ENCODE measurements around the gene PPP2R2B. TPM values are rescaled to one million over a fixed set of nuclear protein-coding genes. Genes with fewer than 3 reads are reported as not detected.

PPP2R2B gene
- total RNA-seq, 1 donor from 2014 or later: 0.03 TPM

DNA sequence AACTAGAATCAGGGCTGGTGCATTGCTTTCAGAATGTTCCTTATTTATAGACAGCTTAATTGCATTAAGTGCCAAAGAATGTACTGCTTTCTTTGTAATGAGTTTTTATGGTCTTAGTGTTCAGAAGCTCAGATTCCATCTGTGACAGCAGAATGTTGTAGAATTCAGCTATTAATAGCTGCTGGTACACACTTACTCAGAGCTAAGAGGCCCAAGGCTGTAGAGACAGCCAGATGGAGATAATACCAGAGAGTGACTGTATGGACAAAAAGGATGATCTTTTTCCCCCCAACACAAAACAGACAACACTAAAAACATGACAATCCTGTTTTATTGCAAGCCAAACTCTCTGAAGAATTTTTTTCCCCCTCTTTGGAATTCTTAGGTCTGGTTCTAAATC lies 50.2 kb downstream of the PPP2R2B start:
- ATAC-seq (no peak), DNase-seq (ENCODE audit: low spot score) (no peak)

DNA sequence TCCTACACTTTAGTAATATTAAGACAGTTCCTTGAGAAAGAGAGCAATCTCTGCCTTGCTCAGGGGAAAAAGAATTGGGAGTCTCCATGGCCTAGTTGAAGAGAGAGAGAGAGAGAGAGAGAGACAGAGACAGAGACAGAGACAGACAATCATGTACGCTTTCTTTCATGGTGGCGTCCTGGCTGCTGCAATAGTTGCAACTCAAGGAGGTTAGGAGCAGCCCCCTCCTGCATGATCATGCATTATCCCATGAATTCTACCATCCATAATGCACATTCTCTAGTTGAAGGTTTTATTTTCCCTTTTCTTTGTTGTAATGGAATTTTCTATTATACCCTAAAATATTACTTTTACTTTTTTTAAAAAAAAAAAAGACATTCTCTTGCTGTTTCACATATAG lies 50.7 kb downstream of the PPP2R2B start:
- no peak for DNase-seq (ENCODE audit: low spot score)
- ATAC-seq: no peak

DNA sequence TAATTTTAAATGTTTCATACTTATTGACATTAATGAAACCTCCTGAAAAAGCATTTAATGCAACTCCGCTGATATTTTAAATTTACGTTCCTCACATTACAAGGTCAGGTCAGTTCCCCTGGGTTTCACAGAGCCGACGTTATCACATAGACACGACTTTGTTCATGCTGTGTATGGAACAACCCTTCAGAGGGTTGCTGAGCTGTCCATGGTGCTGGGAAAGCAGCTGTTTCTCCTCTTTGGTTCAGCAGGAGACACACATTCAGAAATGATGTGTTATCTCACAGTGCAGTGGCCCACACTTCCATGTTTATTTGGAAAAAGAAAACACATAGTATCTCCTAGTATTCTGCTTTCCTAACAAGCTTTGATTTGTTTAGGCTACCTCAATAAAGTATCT lies 53.5 kb downstream of the PPP2R2B start:
- DNase-seq (ENCODE audit: low spot score) (no peak), ATAC-seq (peak; percentile 59)

DNA sequence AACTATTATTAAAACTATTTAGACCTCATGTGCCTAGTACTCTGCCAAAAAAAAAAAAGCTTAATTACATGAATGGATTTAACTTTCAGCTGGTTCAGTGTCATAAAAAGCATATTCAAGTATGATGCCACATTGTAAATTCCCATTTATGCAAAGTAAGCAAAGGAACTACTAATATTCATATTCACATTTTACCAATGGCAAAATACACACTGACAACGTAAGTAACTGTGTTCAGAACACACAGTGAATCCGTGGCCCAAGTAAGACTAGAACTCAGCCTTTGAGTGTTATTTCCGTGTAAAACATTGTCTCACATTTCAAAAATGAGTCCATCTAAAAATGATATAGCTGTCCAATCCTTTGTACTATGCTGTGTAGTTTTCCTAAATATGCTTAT lies 56.8 kb downstream of the PPP2R2B start:
- ATAC-seq: no peak
- no peak for DNase-seq (ENCODE audit: low spot score)

DNA sequence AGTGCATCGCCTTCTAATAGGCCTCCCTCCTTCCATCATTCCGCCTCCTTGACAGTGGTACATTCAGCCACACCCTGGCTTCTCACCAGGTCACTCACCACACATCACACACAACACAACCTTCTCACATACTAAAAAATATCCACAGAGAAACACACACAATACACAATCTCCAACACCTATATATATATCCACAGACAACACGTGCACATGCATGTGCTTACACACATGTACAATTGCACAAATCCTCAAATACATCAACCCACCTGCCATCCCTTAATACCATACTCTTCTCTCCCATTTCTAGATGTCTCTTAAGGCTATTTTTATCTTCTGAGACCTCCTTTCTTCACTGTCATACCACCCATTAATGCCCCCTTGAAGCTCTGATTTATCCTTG lies 57.6 kb downstream of the PPP2R2B start:
- ATAC-seq (no peak), DNase-seq (ENCODE audit: low spot score) (no peak)

DNA sequence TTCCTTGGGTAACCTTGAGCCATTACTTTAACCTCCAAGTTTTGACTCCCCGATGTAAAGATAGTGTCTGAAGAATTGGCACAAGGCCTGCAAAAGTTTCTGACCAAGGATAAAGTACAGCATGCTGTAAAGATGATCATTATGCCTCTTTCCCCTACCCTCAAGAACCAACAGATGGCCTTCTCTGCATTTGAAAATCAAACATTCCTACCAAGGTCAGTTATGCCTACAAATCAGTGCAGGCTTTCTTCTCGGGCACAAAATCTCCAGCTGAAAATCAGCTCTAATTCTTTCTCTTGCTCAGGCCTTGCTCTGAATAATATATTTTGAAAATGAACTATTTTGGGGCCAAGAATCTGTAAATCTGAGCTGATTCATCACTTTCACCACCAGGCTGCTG lies 59.7 kb downstream of the PPP2R2B start:
- ATAC-seq (peak; percentile 54), DNase-seq (ENCODE audit: low spot score) (no peak)

DNA sequence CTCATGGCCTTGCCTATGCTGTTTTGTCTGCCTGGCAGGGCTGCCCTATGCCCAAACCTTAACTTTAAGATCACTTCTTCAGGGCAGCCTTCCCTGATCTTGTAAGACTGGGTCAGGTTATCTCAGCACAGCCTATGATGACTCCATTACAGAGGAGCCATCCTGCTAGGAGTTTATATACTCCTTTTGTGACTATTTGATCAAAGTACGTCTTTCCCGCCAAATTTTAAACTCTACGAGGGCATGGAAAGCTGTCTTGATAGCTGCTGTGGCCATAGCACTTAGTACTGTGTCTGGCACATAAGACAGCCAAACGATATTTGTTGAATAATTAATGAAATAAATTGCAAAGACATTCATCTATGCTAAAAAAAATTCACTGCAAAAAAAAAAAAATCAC lies 60.6 kb downstream of the PPP2R2B start:
- ATAC-seq (no peak), DNase-seq (ENCODE audit: low spot score) (no peak)

GRCh38 chr5:146816775-146817387 lies 61.7 kb downstream of the PPP2R2B start:
- ATAC-seq (no peak), DNase-seq (ENCODE audit: low spot score) (no peak)

GRCh38 chr5:146815411-146815810 lies 63.1 kb downstream of the PPP2R2B start:
- ATAC-seq (no peak), DNase-seq (ENCODE audit: low spot score) (no peak)

GRCh38 chr5:146813346-146814157 lies 65.0 kb downstream of the PPP2R2B start:
- DNase-seq (ENCODE audit: low spot score) (no peak), ATAC-seq (no peak)

- DNase-seq (ENCODE audit: low spot score) (no peak), ATAC-seq (no peak)
Measured at GRCh38 chr5:146805081-146805480, 73.5 kb downstream of the PPP2R2B start.

- DNase-seq (ENCODE audit: low spot score) (no peak), ATAC-seq (no peak)
Measured at GRCh38 chr5:146802945-146803522, 75.5 kb downstream of the PPP2R2B start.

- no peak for ATAC-seq
- no peak for DNase-seq (ENCODE audit: low spot score)
Measured at GRCh38 chr5:146799671-146800070, 78.9 kb downstream of the PPP2R2B start.

GRCh38 chr5:146799231-146799630 lies 79.3 kb downstream of the PPP2R2B start:
- no peak for ATAC-seq
- no peak for DNase-seq (ENCODE audit: low spot score)

DNA sequence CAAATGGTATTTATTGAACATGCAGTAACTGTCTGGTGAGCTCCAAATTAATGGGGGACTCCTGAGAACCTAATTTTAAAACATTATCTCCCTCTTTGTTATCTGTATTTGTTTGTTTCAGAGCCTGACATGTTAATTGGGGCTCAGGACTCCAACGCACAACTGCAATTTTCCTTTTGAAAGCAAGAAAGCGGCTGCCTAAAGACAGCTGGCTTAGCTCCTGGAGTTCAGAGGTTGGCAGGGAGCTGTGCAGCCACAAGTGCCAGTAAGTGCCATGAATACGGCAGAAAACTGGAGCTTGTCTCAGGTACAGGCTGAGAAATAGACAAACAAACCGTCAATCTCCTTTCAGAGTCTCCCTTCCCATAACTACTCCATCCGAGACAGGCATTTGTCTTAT lies 80.9 kb downstream of the PPP2R2B start:
- DNase-seq (ENCODE audit: low spot score) (no peak), ATAC-seq (no peak)

DNA sequence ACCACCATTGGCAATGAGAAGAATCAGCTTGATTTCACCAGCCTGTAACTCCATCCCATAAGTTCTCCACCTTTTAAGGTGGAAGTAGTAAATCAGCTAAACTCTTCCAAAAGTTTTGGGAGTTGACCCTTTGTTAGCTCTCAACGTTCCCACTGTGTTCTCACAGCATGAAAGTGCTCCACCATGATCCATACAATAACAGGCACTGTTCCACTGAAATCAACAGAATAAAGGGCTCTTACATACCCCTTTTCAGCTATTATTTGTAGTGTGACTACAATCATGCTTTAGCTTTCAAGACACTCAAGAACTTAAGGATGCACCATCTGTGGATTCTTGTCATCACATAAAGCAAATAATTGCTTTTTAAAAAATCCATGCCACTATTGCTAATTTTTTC lies 81.6 kb downstream of the PPP2R2B start:
- ATAC-seq: no peak
- no peak for DNase-seq (ENCODE audit: low spot score)

- DNase-seq (ENCODE audit: low spot score) (no peak), ATAC-seq (no peak)
Measured at GRCh38 chr5:146796144-146796543, 82.4 kb downstream of the PPP2R2B start.

GRCh38 chr5:146794326-146795029 lies 84.1 kb downstream of the PPP2R2B start:
- no peak for DNase-seq (ENCODE audit: low spot score)
- ATAC-seq: no peak

- DNase-seq (ENCODE audit: low spot score) (no peak), ATAC-seq (no peak)
Measured at GRCh38 chr5:146793709-146794108, 84.8 kb downstream of the PPP2R2B start.

DNA sequence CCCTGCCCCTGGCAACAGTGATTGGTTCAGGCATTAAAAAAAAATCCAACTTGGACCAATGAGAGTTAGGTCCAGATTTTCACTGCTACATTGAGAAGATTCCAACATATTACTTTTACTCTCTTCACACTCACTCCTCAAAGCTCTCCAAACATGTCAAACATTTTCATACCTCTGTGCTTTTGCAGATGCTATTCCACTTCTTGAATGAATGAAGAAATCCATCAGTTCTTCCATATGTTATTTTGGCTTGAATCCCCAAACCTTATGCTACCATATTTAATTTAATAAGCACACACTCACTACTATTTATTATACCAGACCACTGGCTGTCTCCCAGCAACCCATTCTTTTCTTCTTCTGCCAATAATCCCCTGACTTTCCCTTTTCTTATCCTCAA lies 87.1 kb downstream of the PPP2R2B start:
- ATAC-seq: no peak

More for the DNA sequence above, 87.1 kb downstream of the PPP2R2B start:
- DNase-seq (ENCODE audit: low spot score): no peak
